Measurements from ENCODE around the gene KRTAP4-7.
"Not testable (repeated sequence)": the region's sequence is repeated elsewhere in the genome, so short reads cannot be mapped to it uniquely, and the experiment has no call there.

Gene KRTAP4-7

GRCh38 chr17:41059276-41060051, 24.5 kb upstream of the KRTAP4-7 start:
- H3K4me1 Mint-ChIP-seq (ENCODE audit: low read depth); H3K36me3 Mint-ChIP-seq; H3K27ac Mint-ChIP-seq; H3K9me3 Mint-ChIP-seq (ENCODE audit: low read depth); H3K4me3 Mint-ChIP-seq: not testable (repeated sequence)
- H3K27me3 Mint-ChIP-seq: peaks cover 30% of the 10 kb centered on the region

- no peak within 1 kb of the TSS for H3K27ac Mint-ChIP-seq
- H3K27me3 Mint-ChIP-seq: peaks cover 30% of the 10 kb centered on the region
- H3K4me3 Mint-ChIP-seq: no peak within 1 kb of the TSS
- no peaks in the 10 kb centered on the region for H3K9me3 Mint-ChIP-seq (ENCODE audit: low read depth)
- H3K36me3 Mint-ChIP-seq: no peaks in the 10 kb centered on the region
- H3K4me1 Mint-ChIP-seq (ENCODE audit: low read depth): peaks cover 3% of the 10 kb centered on the region
These were observed 23.8 kb upstream of the KRTAP4-7 start, which contains the start of gene KRTAP2-3 for GRCh38 chr17:41060052-41060604. Gene KRTAP2-3 (minus strand): TSS chr17:41060114. CDS start chr17:41060050, 64 bp downstream.

- Mint-ChIP-seq H3K9me3 (ENCODE audit: low read depth) (no peaks in the 10 kb centered on the region), H3K27ac (no peak overlapping the region), H3K4me1 (ENCODE audit: low read depth) (peaks cover 3% of the 10 kb centered on the region), H3K4me3 (no peak overlapping the region), H3K27me3 (peaks cover 26% of the 10 kb centered on the region), H3K36me3 (no peaks in the 10 kb centered on the region)
These were observed 22.0 kb upstream of the KRTAP4-7 start for GRCh38 chr17:41061964-41062363.

- no peaks in the 10 kb centered on the region for H3K9me3 Mint-ChIP-seq (ENCODE audit: low read depth)
- peaks cover 19% of the 10 kb centered on the region for H3K27me3 Mint-ChIP-seq
- H3K36me3 Mint-ChIP-seq: no peaks in the 10 kb centered on the region
- H3K4me3 Mint-ChIP-seq: no peak overlapping the region
- no peak overlapping the region for H3K27ac Mint-ChIP-seq
- peaks cover 3% of the 10 kb centered on the region for H3K4me1 Mint-ChIP-seq (ENCODE audit: low read depth)
These were observed 20.5 kb upstream of the KRTAP4-7 start for GRCh38 chr17:41063449-41063848.

GRCh38 chr17:41064301-41064700, 19.6 kb upstream of the KRTAP4-7 start:
- H3K9me3 Mint-ChIP-seq (ENCODE audit: low read depth): no peaks in the 10 kb centered on the region
- no peaks in the 10 kb centered on the region for H3K36me3 Mint-ChIP-seq
- no peak overlapping the region for H3K27ac Mint-ChIP-seq
- H3K4me3 Mint-ChIP-seq: no peak overlapping the region
- H3K27me3 Mint-ChIP-seq: peaks cover 18% of the 10 kb centered on the region
- H3K4me1 Mint-ChIP-seq (ENCODE audit: low read depth): peaks cover 3% of the 10 kb centered on the region

GRCh38 chr17:41065016-41065689, 18.8 kb upstream of the KRTAP4-7 start:
- H3K36me3 Mint-ChIP-seq; H3K27ac Mint-ChIP-seq; H3K4me3 Mint-ChIP-seq; H3K4me1 Mint-ChIP-seq (ENCODE audit: low read depth); H3K9me3 Mint-ChIP-seq (ENCODE audit: low read depth): not testable (repeated sequence)
- H3K27me3 Mint-ChIP-seq: peaks cover 14% of the 10 kb centered on the region

- no peak within 1 kb of the TSS for H3K4me3 Mint-ChIP-seq
- H3K9me3 Mint-ChIP-seq (ENCODE audit: low read depth): no peaks in the 10 kb centered on the region
- no peaks in the 10 kb centered on the region for H3K36me3 Mint-ChIP-seq
- peaks cover 9% of the 10 kb centered on the region for H3K27me3 Mint-ChIP-seq
- H3K4me1 Mint-ChIP-seq (ENCODE audit: low read depth): peaks cover 2% of the 10 kb centered on the region
- no peak within 1 kb of the TSS for H3K27ac Mint-ChIP-seq
These were observed 17.9 kb upstream of the KRTAP4-7 start, which contains the start of gene KRTAP2-4 for GRCh38 chr17:41065829-41066624. Gene KRTAP2-4 (minus strand): TSS chr17:41065879. CDS start chr17:41065845, 34 bp downstream.

- Mint-ChIP-seq H3K36me3 (no peaks in the 10 kb centered on the region), H3K4me3 (no peak overlapping the region), H3K9me3 (ENCODE audit: low read depth) (no peaks in the 10 kb centered on the region), H3K4me1 (ENCODE audit: low read depth) (peaks cover 2% of the 10 kb centered on the region), H3K27me3 (no peaks in the 10 kb centered on the region), H3K27ac (no peak overlapping the region)
These were observed 16.7 kb upstream of the KRTAP4-7 start for GRCh38 chr17:41067281-41067680.

- Mint-ChIP-seq H3K36me3 (no peaks in the 10 kb centered on the region), H3K27me3 (no peaks in the 10 kb centered on the region), H3K9me3 (ENCODE audit: low read depth) (no peaks in the 10 kb centered on the region), H3K27ac (no peak overlapping the region), H3K4me3 (no peak overlapping the region), H3K4me1 (ENCODE audit: low read depth) (peaks cover 2% of the 10 kb centered on the region)
These were observed 14.9 kb upstream of the KRTAP4-7 start for GRCh38 chr17:41069031-41069430.

- no peaks in the 10 kb centered on the region for H3K36me3 Mint-ChIP-seq
- H3K27ac Mint-ChIP-seq: no peak overlapping the region
- peaks cover 2% of the 10 kb centered on the region for H3K4me1 Mint-ChIP-seq (ENCODE audit: low read depth)
- no peaks in the 10 kb centered on the region for H3K9me3 Mint-ChIP-seq (ENCODE audit: low read depth)
- no peak overlapping the region for H3K4me3 Mint-ChIP-seq
- peaks cover 8% of the 10 kb centered on the region for H3K27me3 Mint-ChIP-seq
These were observed 12.2 kb upstream of the KRTAP4-7 start for GRCh38 chr17:41071606-41072360.

- Mint-ChIP-seq H3K9me3 (ENCODE audit: low read depth) (no peaks in the 10 kb centered on the region), H3K4me3 (no peak overlapping the region), H3K4me1 (ENCODE audit: low read depth) (no peaks in the 10 kb centered on the region), H3K27me3 (peaks cover 12% of the 10 kb centered on the region), H3K27ac (no peak overlapping the region), H3K36me3 (no peaks in the 10 kb centered on the region)
These were observed 10.3 kb upstream of the KRTAP4-7 start for GRCh38 chr17:41073676-41074075.

GRCh38 chr17:41076788-41077187, 7.2 kb upstream of the KRTAP4-7 start:
- no peaks in the 10 kb centered on the region for H3K36me3 Mint-ChIP-seq
- no peaks in the 10 kb centered on the region for H3K4me1 Mint-ChIP-seq (ENCODE audit: low read depth)
- no peak overlapping the region for H3K4me3 Mint-ChIP-seq
- no peaks in the 10 kb centered on the region for H3K9me3 Mint-ChIP-seq (ENCODE audit: low read depth)
- H3K27me3 Mint-ChIP-seq: peaks cover 17% of the 10 kb centered on the region
- no peak overlapping the region for H3K27ac Mint-ChIP-seq

- Mint-ChIP-seq H3K36me3 (no peaks in the 10 kb centered on the region), H3K9me3 (ENCODE audit: low read depth) (peaks cover 5% of the 10 kb centered on the region), H3K27me3 (peaks cover 8% of the 10 kb centered on the region), H3K4me3 (no peak overlapping the region), H3K27ac (no peak overlapping the region), H3K4me1 (ENCODE audit: low read depth) (no peaks in the 10 kb centered on the region)
These were observed 1.3 kb upstream of the KRTAP4-7 start for GRCh38 chr17:41082626-41083025.

GRCh38 chr17:41083427-41083826, 523 bp upstream of the KRTAP4-7 start:
- H3K27me3 Mint-ChIP-seq; H3K4me3 Mint-ChIP-seq; H3K4me1 Mint-ChIP-seq (ENCODE audit: low read depth); H3K27ac Mint-ChIP-seq; H3K9me3 Mint-ChIP-seq (ENCODE audit: low read depth); H3K36me3 Mint-ChIP-seq: not testable (repeated sequence)
